NCI-H524 treated with DMSO at 0.1 percent for 48 hours (cell line): ENCODE data around the gene RBFA.

ENCODE experiments used
- DNase-seq: peaks from one replicate; lab custom pipeline; 2025; lab: John Stamatoyannopoulos, UW

The RBFA gene

DNA sequence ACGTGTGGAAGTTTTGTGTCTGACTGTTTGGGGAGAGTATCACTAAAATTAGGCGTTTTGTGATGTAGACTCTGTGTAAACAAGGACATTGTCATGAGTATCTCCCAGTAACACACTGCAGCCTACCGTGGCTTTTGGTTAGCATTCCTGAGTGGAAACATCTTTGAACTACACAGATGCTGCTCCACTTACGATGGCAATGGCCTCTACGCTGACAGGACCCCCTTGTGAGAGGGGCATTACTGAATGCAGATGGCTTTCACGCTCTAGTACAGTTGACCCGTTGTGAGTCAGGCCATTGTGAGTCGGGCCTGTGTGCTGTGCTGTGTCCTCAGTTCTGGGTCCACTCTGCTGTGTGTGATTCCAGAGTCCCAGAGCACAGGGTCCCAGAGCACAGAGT lies 40.5 kb downstream of the RBFA start:
- no peak for DNase-seq

- DNase-seq: no peak
Measured at GRCh38 chr18:80075940-80076339, 41.7 kb downstream of the RBFA start.

DNA sequence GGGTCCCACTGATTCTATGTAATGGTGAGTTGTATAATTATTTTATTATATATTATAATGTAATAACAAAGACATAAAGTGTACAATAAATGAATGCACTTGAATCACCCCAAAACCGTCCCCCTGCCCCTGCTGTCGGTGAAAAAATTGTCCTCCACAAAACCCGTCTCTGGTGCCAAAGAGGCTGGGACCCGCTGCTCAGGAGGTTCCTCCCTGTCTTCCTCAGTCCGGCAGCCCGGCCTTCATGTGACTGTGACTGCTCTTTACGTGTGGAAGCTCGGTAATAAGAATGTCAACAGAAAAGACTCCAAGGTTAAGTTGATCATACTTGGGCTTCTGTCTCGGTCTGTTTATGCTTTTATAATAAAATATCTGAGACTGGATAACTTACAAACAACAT lies 42.1 kb downstream of the RBFA start:
- DNase-seq: no peak

DNA sequence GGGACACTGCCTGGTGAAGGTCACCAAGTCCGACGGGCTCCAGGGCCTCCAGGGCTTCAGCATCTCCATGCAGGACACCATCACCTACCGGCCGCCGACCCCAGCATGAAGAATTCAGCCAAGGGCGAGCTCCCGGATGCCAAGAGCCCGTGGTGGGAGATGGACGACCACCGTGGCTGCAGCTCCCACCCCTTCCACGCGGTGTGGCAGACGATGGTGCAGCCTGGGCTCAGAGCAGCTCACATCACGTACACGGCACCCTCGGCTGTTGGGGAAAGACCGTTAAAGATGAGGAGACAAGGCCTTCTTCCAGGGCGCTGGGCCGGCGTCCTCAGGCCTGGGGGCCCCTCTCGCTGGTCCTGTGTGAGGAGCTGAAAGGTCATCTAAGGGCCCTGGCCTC lies 43.6 kb downstream of the RBFA start:
- DNase-seq: no peak
